IMR-90 (cell line): Measurements from ENCODE around the gene SPATA24. TPM values are rescaled to one million over a fixed set of nuclear protein-coding genes. Genes with fewer than 3 reads are reported as not detected.

Experiments used
- ATAC-seq: fragments of 200-7000 bp; cut with Tn5 transposase; 2 replicates; pipeline ENCODE4 v1.9.1; 2020; ENCODE audit warnings: low read depth, mild to moderate bottlenecking, moderate library complexity
- BruUV-seq: library from RNA; stranded (reverse); fragments of 400-500 nt; replicated peaks from 2 replicates; lab custom pipeline; 2021; lab: Mats Ljungman, UMichigan
- CTCF ChIA-PET: fragments of 300-600 bp; formaldehyde crosslinking; extraction: SDS; loops from one replicate; lab custom pipeline; 2021; ENCODE audit warnings: antibody characterized with exemption; lab: Yijun Ruan, JAX
- POLR2A ChIA-PET: fragments of 300-600 bp; sonication (Branson Sonifier 250); formaldehyde crosslinking; loops from one replicate; lab custom pipeline; 2022; ENCODE audit warnings: antibody characterized with exemption; ENCODE audit not compliant: unreplicated experiment; lab: Charles Lee
- DNase-seq: peaks from one replicate; pipeline ENCODE4 v3.0.0; 2013
- H2AFZ ChIP-seq: replicated peaks from 2 replicates; pipeline ENCODE3; 2013; ENCODE audit warnings: low read length, mild to moderate bottlenecking; ENCODE audit not compliant: poor library complexity
- H2AK5ac ChIP-seq: 2 replicates; pipeline ENCODE4 v1.6.1; 2013; ENCODE audit warnings: low read depth, low read length, inconsistent platforms
- H2AK9ac ChIP-seq: replicated peaks from 2 replicates; pipeline ENCODE3; 2013; ENCODE audit warnings: mild to moderate bottlenecking, low read depth, low read length, moderate library complexity; ENCODE audit not compliant: poor library complexity
- H2BK120ac ChIP-seq: 2 replicates; pipeline ENCODE4 v1.6.1; 2013; ENCODE audit warnings: low read depth, low read length, inconsistent platforms
- H2BK15ac ChIP-seq: 3 replicates; pipeline ENCODE4 v1.6.1; 2013; ENCODE audit warnings: low read depth, low read length, inconsistent platforms
- H2BK20ac ChIP-seq: 2 replicates; pipeline ENCODE4 v1.6.1; 2013; ENCODE audit warnings: low read depth, mild to moderate bottlenecking, inconsistent platforms, low read length, moderate library complexity
- H2BK5ac ChIP-seq: 2 replicates; pipeline ENCODE4 v1.6.1; 2013; ENCODE audit warnings: mild to moderate bottlenecking, low read depth, low read length, inconsistent platforms; ENCODE audit not compliant: poor library complexity, severe bottlenecking
- H3K14ac ChIP-seq: replicated peaks from 2 replicates; pipeline ENCODE4 v1.6.1; 2013; ENCODE audit warnings: low read depth, low read length, inconsistent platforms
- H3K18ac ChIP-seq: 2 replicates; pipeline ENCODE4 v1.6.1; 2013; ENCODE audit warnings: low read depth, low read length, control low read depth
- H3K23ac ChIP-seq: 2 replicates; pipeline ENCODE4 v1.6.1; 2013; ENCODE audit warnings: low read depth, low read length, inconsistent platforms
- H3K27ac ChIP-seq: 2 replicates; pipeline ENCODE4 v1.5.1; 2013; ENCODE audit warnings: mild to moderate bottlenecking, control low read depth, low read length; ENCODE audit not compliant: insufficient read depth
- H3K27me3 ChIP-seq: 2 replicates; pipeline ENCODE4 v1.6.1; 2013; ENCODE audit warnings: low read length; ENCODE audit not compliant: control insufficient read depth, insufficient read depth
- H3K36me3 ChIP-seq: 2 replicates; pipeline ENCODE4 v1.6.1; 2013; ENCODE audit warnings: low read length, mixed read lengths; ENCODE audit not compliant: control insufficient read depth, insufficient read depth
- H3K4ac ChIP-seq: 2 replicates; pipeline ENCODE4 v1.6.1; 2013; ENCODE audit warnings: low read depth, low read length, inconsistent platforms
- H3K4me1 ChIP-seq: 2 replicates; pipeline ENCODE4 v1.6.1; 2013; ENCODE audit warnings: low read length, mixed read lengths; ENCODE audit not compliant: control insufficient read depth, insufficient read depth
- H3K4me2 ChIP-seq: 2 replicates; pipeline ENCODE4 v1.6.1; 2013; ENCODE audit warnings: low read depth, mild to moderate bottlenecking, control low read depth, low read length, moderate library complexity
- H3K4me3 ChIP-seq: 2 replicates; pipeline ENCODE4 v1.5.1; 2013; ENCODE audit warnings: low read depth, mild to moderate bottlenecking, control low read depth, low read length, moderate library complexity; ENCODE audit not compliant: insufficient read depth
- H3K56ac ChIP-seq: 2 replicates; pipeline ENCODE4 v1.6.1; 2013; ENCODE audit warnings: low read length, inconsistent platforms; ENCODE audit not compliant: insufficient read depth; ENCODE audit errors: extremely low read depth
- H3K79me1 ChIP-seq, 2 experiments: 2 replicates each; pipeline ENCODE4 v1.6.1; 2013; ENCODE audit warnings: low read length in 2 of 2, inconsistent platforms in 1 of 2, low read depth in 1 of 2
- H3K9ac ChIP-seq: 2 replicates; pipeline ENCODE4 v1.6.1; 2013; ENCODE audit warnings: low read depth, low read length, control low read depth
- H3K9me1 ChIP-seq: 2 replicates; pipeline ENCODE4 v1.6.1; 2013; ENCODE audit warnings: low read length, inconsistent platforms; ENCODE audit not compliant: insufficient read depth
- H3K9me3 ChIP-seq: 2 replicates; pipeline ENCODE4 v1.6.1; 2013; ENCODE audit warnings: low read length; ENCODE audit not compliant: control insufficient read depth, insufficient read depth
- H4K20me1 ChIP-seq: 2 replicates; pipeline ENCODE4 v1.6.1; 2013; ENCODE audit warnings: low read length, inconsistent platforms; ENCODE audit not compliant: insufficient read depth
- H4K5ac ChIP-seq: 2 replicates; pipeline ENCODE4 v1.6.1; 2013; ENCODE audit warnings: mild to moderate bottlenecking, low read depth, low read length, control low read depth
- H4K8ac ChIP-seq, 2 experiments: 2 replicates each; pipeline ENCODE4 v1.6.1; 2013; ENCODE audit warnings: low read depth in 2 of 2, low read length in 2 of 2, control low read depth in 1 of 2, inconsistent platforms in 1 of 2
- H4K91ac ChIP-seq: 2 replicates; pipeline ENCODE4 v1.6.1; 2013; ENCODE audit warnings: low read depth, low read length, inconsistent platforms; ENCODE audit not compliant: insufficient read depth
- FOS ChIP-seq: fragments of 150-350 bp; IDR thresholded peaks from 2 replicates; pipeline ENCODE4 v1.6.1; 2016; ENCODE audit warnings: low read depth, low read length
- RCOR1 ChIP-seq: IDR thresholded peaks from 2 replicates; pipeline ENCODE4 v1.6.1; 2012; ENCODE audit warnings: mild to moderate bottlenecking, low read length, improper control_type of control experiment; ENCODE audit not compliant: insufficient replicate concordance
- dilution Hi-C: fragments of 300-500 bp; cut with HindIII; formaldehyde crosslinking; loops from one replicate; pipeline ENCODE4 v1.14.3; 2018; ENCODE audit warnings: low sequenced_read_pairs; ENCODE audit not compliant: unreplicated experiment
- in situ Hi-C: fragments of 300-500 bp; cut with MboI; formaldehyde crosslinking; loops from 3 replicates; pipeline ENCODE4 v1.14.3; 2019; ENCODE audit warnings: low sequenced_read_pairs, inconsistent platforms, mixed read lengths
- intact Hi-C: fragments of 100-400 bp; cut with micrococcal nuclease; formaldehyde crosslinking; loops from 2 replicates; pipeline ENCODE4 v1.10.0; 2022
- polyA plus RNA-seq, 3 experiments: library from polyadenylated mRNA; depleted of rRNA; stranded (reverse); fragments of >200 nt; gene quantifications; 2 replicates each; pipeline ENCODE4 v1.2.3, GENCODE V29; 2012; ENCODE audit warnings: low replicate concordance in 1 of 3
- total RNA-seq: library from RNA; depleted of rRNA; stranded (reverse); fragments of >200 nt; gene quantifications from 2 replicates; pipeline ENCODE4 v1.2.3, GENCODE V29; 2012

The SPATA24 gene
- total and polyA plus RNA-seq, 2 of the 4 experiments (the other 2 are of a cell fraction) = 4.1 to 4.3 TPM

DNA sequence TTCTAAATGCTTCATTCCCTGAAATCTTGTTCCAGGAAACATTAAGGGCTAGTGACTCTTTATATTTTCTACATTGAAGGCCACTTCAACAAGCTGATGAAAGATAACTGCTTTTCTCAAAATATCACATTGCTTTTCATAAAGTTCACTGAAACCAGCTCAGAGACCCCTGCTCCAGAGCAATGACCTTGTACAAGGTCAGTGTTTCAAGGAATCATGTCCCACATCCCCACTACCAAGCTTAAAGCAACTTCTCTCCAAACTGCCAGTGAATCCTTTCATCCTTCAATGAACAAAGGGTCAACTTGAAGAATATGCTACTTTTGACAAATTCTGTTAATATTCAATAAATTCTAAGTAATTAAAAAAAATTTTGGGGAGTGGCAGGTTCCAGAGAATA, 12.0 kb upstream of the SPATA24 start:
- CTCF ChIA-PET = no interaction called here
- Histone ChIP-seq H4K8ac (no peak overlapping the region), H4K20me1 (no peaks in the 10 kb centered on the region), H2BK15ac (no peak overlapping the region), H3K23ac (no peak overlapping the region), H3K36me3 (peaks cover 21% of the 10 kb centered on the region), H3K4me2 (no peak overlapping the region), H3K4me3 (no peak overlapping the region), H3K14ac (no peak overlapping the region), H2AK5ac (no peak overlapping the region), H3K9ac (no peak overlapping the region), H2BK20ac (no peak overlapping the region), H3K27me3 (no peaks in the 10 kb centered on the region), H3K56ac (no peak overlapping the region), H3K9me1 (no peaks in the 10 kb centered on the region), H3K27ac (no peak overlapping the region), H3K79me1 (no peaks in the 10 kb centered on the region), H2AK9ac (no peak overlapping the region), H3K4me1 (peaks cover 7% of the 10 kb centered on the region; the same call in 1 of the 2 replicates), H2AFZ (no peak overlapping the region), H3K4ac (no peak overlapping the region), H3K18ac (no peak overlapping the region), H4K5ac (no peak overlapping the region), H2BK120ac (no peak overlapping the region), H3K9me3 (no peaks in the 10 kb centered on the region), H2BK5ac (no peak overlapping the region), H4K91ac (no peak overlapping the region)
- DNase-seq = no peak
- TF ChIP-seq FOS (no peak), RCOR1 (no peak)
- intact Hi-C loops (no loop called here), in situ Hi-C loops (no loop called here), dilution Hi-C loops (loop anchor here (25.0 kb wide), 1 partner anchor 96 kb away; no protein-coding TSS in a partner anchor)
- ATAC-seq = no peak
- BruUV-seq = no TSS peak
- POLR2A ChIA-PET = no interaction called here
